GM18861 (cell line): ENCODE data around the gene C3.
"Not testable (repeated sequence)": the region's sequence is repeated elsewhere in the genome, so short reads cannot be mapped to it uniquely, and the experiment has no call there.

Experiments used
- ATAC-seq: cut with Tn5 transposase; IDR thresholded peaks from one replicate; pipeline ENCODE4 v1.9.1; 2021; ENCODE audit not compliant: unreplicated experiment

Gene C3

GRCh38 chr19:6713773-6714692 is 6.4 kb downstream of the C3 start:
- ATAC-seq: no peak

GRCh38 chr19:6712692-6713670 is 7.5 kb downstream of the C3 start:
- ATAC-seq: no peak

- no peak for ATAC-seq
These were observed 8.2 kb downstream of the C3 start for GRCh38 chr19:6712231-6712630.

GRCh38 chr19:6711605-6712004 is 8.8 kb downstream of the C3 start:
- ATAC-seq: no peak

- ATAC-seq: no peak
These were observed 9.4 kb downstream of the C3 start for GRCh38 chr19:6711078-6711361.

- ATAC-seq: no peak
These were observed 10.0 kb downstream of the C3 start for GRCh38 chr19:6710273-6711077.

GRCh38 chr19:6709549-6709948 is 10.9 kb downstream of the C3 start:
- no peak for ATAC-seq

GRCh38 chr19:6708913-6709312 is 11.5 kb downstream of the C3 start:
- not testable (repeated sequence) for ATAC-seq

- ATAC-seq: no peak
These were observed 12.1 kb downstream of the C3 start for GRCh38 chr19:6708346-6708745.

- ATAC-seq: no peak
These were observed 12.8 kb downstream of the C3 start for GRCh38 chr19:6707658-6708018.

- no peak for ATAC-seq
These were observed 13.3 kb downstream of the C3 start for GRCh38 chr19:6707011-6707657.

GRCh38 chr19:6706633-6706958 is 13.9 kb downstream of the C3 start:
- ATAC-seq: no peak

- ATAC-seq: no peak
These were observed 14.4 kb downstream of the C3 start for GRCh38 chr19:6705931-6706632.

- no peak for ATAC-seq
These were observed 19.7 kb downstream of the C3 start for GRCh38 chr19:6700586-6701316.

- no peak for ATAC-seq
These were observed 20.5 kb downstream of the C3 start for GRCh38 chr19:6699935-6700334.

- no peak for ATAC-seq
These were observed 23.2 kb downstream of the C3 start for GRCh38 chr19:6697291-6697690.

- no peak for ATAC-seq
These were observed 24.1 kb downstream of the C3 start for GRCh38 chr19:6696239-6696820.

- no peak for ATAC-seq
These were observed 26.2 kb downstream of the C3 start for GRCh38 chr19:6694147-6694815.

- no peak for ATAC-seq
These were observed 26.8 kb downstream of the C3 start for GRCh38 chr19:6693681-6694080.
